Left kidney (tissue), 8 donors: ENCODE results near the gene SPATA1. TPM values are rescaled to one million over a fixed set of nuclear protein-coding genes. Genes with fewer than 3 reads are reported as not detected.
"Not testable (repeated sequence)": the region's sequence is repeated elsewhere in the genome, so short reads cannot be mapped to it uniquely, and the experiment has no call there.

ENCODE experiments used
- DNase-seq: peaks from one replicate; pipeline ENCODE4 v3.0.0-alpha.2; 2013
- long read RNA-seq, 8 donors: transcript quantifications; one replicate each; lab custom pipeline, GENCODE V29; 2026
- polyA plus RNA-seq: library from polyadenylated mRNA; unstranded; fragments of 120-200 nt; gene quantifications from one replicate; pipeline ENCODE4 v1.2.1, GENCODE V29; 2013; ENCODE audit not compliant: insufficient read length

The SPATA1 gene
- 4.2 TPM for polyA plus RNA-seq
- long read RNA-seq, donor 1 = 0 reads
- long read RNA-seq, donor 2 = 0 reads
- long read RNA-seq, donor 3 = 0 reads
- long read RNA-seq, donor 4 = 0 reads
- long read RNA-seq, donor 5, partial matches to known transcripts = 50 of 50 reads
- long read RNA-seq, donor 5, other reads (novel, unspliced or antisense) = 0 of 50 reads
- long read RNA-seq, donor 6 = 0 reads
- long read RNA-seq, donor 7, partial matches to known transcripts = 0 of 1 reads
- long read RNA-seq, donor 7, other reads (novel, unspliced or antisense) = 0 of 1 reads
- long read RNA-seq, donor 8 = 0 reads

- DNase-seq = peak; percentile 98
Measured at GRCh38 chr1:84506002-84506728, at the start of gene SPATA1, which contains the start of gene GNG5. TSS of gene SPATA1 (plus strand) at chr1:84506386. CDS start at chr1:84516360, 9,974 bp downstream. TSS of gene GNG5 (minus strand) at chr1:84506581. CDS start at chr1:84506091, 490 bp downstream.

GRCh38 chr1:84462118-84462517 lies 44.1 kb upstream of the SPATA1 start:
- no peak for DNase-seq

GRCh38 chr1:84467298-84467697 lies 38.9 kb upstream of the SPATA1 start:
- DNase-seq = no peak

- no peak for DNase-seq
Measured at GRCh38 chr1:84476225-84476624, 30.0 kb upstream of the SPATA1 start.

- peak; percentile 87 for DNase-seq
Measured at GRCh38 chr1:84478876-84479868, 27.0 kb upstream of the SPATA1 start, which contains the start of gene RPF1. TSS of gene RPF1 (plus strand) at chr1:84479266. CDS start at chr1:84479282, 16 bp downstream.

GRCh38 chr1:84479998-84480397 lies 26.2 kb upstream of the SPATA1 start:
- DNase-seq = no peak

- no peak for DNase-seq
Measured at GRCh38 chr1:84480650-84481049, 25.5 kb upstream of the SPATA1 start.

- no peak for DNase-seq
Measured at GRCh38 chr1:84481317-84481716, 24.9 kb upstream of the SPATA1 start.

- DNase-seq = no peak
Measured at GRCh38 chr1:84488107-84488506, 18.1 kb upstream of the SPATA1 start.

GRCh38 chr1:84489766-84490165 lies 16.4 kb upstream of the SPATA1 start:
- no peak for DNase-seq

GRCh38 chr1:84492726-84493125 lies 13.5 kb upstream of the SPATA1 start:
- DNase-seq = no peak

GRCh38 chr1:84493747-84494146 lies 12.4 kb upstream of the SPATA1 start:
- no peak for DNase-seq

- no peak for DNase-seq
Measured at GRCh38 chr1:84496498-84496897, 9.7 kb upstream of the SPATA1 start.

- DNase-seq = no peak
Measured at GRCh38 chr1:84497631-84498275, 8.4 kb upstream of the SPATA1 start.

GRCh38 chr1:84502927-84503326 lies 3.3 kb upstream of the SPATA1 start:
- no peak for DNase-seq

- DNase-seq = peak; percentile 20
Measured at GRCh38 chr1:84504580-84505492, 1.4 kb upstream of the SPATA1 start.

- DNase-seq = no peak
Measured at GRCh38 chr1:84505493-84506001, 639 bp upstream of the SPATA1 start.

GRCh38 chr1:84506729-84507453 lies 705 bp downstream of the SPATA1 start:
- no peak for DNase-seq

GRCh38 chr1:84507887-84508286 lies 1.7 kb downstream of the SPATA1 start:
- DNase-seq = not testable (repeated sequence)
